ENCODE measurements around the gene NHP2. TPM values are rescaled to one million over a fixed set of nuclear protein-coding genes. Genes with fewer than 3 reads are reported as not detected.

NHP2 gene
- total RNA-seq, 1 experiment from 2014 or later = 263 TPM

DNA sequence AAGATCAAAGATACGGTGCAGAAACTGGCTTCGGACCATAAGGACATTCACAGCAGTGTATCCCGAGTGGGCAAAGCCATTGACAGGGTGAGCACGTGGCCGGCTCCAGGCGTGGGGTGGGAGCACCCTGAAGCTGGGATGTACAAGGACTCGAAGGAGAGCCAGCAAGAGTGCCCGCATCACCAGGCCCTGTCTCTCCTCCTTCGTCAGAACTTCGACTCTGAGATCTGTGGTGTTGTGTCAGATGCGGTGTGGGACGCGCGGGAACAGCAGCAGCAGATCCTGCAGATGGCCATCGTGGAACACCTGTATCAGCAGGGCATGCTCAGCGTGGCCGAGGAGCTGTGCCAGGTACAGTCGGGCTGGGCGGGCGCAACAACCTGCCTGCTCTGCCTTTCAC, 11.0 kb downstream of the NHP2 start:
- Mint-ChIP-seq H3K27ac (0 out of 2 replicates have a peak overlapping the region, but pooled peaks have one; percentile 33), H3K4me3 (no peak overlapping the region), H3K27me3 (ENCODE audit: low read depth) (no peaks in the 10 kb centered on the region), H3K9me3 (no peaks in the 10 kb centered on the region), H3K4me1 (peaks cover 5% of the 10 kb centered on the region), H3K36me3 (peaks cover 75% of the 10 kb centered on the region)
- ATAC-seq (no peak), DNase-seq (ENCODE audit: low spot score) (no peak)
- TF ChIP-seq, protein P1, sequence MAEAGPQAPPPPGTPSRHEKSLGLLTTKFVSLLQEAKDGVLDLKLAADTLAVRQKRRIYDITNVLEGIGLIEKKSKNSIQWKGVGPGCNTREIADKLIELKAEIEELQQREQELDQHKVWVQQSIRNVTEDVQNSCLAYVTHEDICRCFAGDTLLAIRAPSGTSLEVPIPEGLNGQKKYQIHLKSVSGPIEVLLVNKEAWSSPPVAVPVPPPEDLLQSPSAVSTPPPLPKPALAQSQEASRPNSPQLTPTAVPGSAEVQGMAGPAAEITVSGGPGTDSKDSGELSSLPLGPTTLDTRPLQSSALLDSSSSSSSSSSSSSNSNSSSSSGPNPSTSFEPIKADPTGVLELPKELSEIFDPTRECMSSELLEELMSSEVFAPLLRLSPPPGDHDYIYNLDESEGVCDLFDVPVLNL (CRISPR knock-in tag; IDR thresholded peaks at IDR 0.05; ENCODE audit: borderline replicate concordance, low read depth) = no peak
- TF ChIP-seq FOXK1 (CRISPR knock-in tag; IDR thresholded peaks at IDR 0.05) (no peak), FOXJ3 (CRISPR knock-in tag; IDR thresholded peaks at IDR 0.05; ENCODE audit: borderline replicate concordance) (no peak)
- TF ChIP-seq, protein P2, sequence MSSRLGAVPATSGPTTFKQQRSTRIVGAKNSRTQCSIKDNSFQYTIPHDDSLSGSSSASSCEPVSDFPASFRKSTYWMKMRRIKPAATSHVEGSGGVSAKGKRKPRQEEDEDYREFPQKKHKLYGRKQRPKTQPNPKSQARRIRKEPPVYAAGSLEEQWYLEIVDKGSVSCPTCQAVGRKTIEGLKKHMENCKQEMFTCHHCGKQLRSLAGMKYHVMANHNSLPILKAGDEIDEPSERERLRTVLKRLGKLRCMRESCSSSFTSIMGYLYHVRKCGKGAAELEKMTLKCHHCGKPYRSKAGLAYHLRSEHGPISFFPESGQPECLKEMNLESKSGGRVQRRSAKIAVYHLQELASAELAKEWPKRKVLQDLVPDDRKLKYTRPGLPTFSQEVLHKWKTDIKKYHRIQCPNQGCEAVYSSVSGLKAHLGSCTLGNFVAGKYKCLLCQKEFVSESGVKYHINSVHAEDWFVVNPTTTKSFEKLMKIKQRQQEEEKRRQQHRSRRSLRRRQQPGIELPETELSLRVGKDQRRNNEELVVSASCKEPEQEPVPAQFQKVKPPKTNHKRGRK (CRISPR knock-in tag; IDR thresholded peaks at IDR 0.05; ENCODE audit: borderline replicate concordance) = no peak
- TF ChIP-seq, protein P3, sequence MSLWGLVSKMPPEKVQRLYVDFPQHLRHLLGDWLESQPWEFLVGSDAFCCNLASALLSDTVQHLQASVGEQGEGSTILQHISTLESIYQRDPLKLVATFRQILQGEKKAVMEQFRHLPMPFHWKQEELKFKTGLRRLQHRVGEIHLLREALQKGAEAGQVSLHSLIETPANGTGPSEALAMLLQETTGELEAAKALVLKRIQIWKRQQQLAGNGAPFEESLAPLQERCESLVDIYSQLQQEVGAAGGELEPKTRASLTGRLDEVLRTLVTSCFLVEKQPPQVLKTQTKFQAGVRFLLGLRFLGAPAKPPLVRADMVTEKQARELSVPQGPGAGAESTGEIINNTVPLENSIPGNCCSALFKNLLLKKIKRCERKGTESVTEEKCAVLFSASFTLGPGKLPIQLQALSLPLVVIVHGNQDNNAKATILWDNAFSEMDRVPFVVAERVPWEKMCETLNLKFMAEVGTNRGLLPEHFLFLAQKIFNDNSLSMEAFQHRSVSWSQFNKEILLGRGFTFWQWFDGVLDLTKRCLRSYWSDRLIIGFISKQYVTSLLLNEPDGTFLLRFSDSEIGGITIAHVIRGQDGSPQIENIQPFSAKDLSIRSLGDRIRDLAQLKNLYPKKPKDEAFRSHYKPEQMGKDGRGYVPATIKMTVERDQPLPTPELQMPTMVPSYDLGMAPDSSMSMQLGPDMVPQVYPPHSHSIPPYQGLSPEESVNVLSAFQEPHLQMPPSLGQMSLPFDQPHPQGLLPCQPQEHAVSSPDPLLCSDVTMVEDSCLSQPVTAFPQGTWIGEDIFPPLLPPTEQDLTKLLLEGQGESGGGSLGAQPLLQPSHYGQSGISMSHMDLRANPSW (CRISPR knock-in tag; conservative IDR thresholded peaks at IDR 0.05; ENCODE audit: low read depth) = no peak
- TF ChIP-seq, protein P4, sequence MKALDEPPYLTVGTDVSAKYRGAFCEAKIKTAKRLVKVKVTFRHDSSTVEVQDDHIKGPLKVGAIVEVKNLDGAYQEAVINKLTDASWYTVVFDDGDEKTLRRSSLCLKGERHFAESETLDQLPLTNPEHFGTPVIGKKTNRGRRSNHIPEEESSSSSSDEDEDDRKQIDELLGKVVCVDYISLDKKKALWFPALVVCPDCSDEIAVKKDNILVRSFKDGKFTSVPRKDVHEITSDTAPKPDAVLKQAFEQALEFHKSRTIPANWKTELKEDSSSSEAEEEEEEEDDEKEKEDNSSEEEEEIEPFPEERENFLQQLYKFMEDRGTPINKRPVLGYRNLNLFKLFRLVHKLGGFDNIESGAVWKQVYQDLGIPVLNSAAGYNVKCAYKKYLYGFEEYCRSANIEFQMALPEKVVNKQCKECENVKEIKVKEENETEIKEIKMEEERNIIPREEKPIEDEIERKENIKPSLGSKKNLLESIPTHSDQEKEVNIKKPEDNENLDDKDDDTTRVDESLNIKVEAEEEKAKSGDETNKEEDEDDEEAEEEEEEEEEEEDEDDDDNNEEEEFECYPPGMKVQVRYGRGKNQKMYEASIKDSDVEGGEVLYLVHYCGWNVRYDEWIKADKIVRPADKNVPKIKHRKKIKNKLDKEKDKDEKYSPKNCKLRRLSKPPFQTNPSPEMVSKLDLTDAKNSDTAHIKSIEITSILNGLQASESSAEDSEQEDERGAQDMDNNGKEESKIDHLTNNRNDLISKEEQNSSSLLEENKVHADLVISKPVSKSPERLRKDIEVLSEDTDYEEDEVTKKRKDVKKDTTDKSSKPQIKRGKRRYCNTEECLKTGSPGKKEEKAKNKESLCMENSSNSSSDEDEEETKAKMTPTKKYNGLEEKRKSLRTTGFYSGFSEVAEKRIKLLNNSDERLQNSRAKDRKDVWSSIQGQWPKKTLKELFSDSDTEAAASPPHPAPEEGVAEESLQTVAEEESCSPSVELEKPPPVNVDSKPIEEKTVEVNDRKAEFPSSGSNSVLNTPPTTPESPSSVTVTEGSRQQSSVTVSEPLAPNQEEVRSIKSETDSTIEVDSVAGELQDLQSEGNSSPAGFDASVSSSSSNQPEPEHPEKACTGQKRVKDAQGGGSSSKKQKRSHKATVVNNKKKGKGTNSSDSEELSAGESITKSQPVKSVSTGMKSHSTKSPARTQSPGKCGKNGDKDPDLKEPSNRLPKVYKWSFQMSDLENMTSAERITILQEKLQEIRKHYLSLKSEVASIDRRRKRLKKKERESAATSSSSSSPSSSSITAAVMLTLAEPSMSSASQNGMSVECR (CRISPR knock-in tag; IDR thresholded peaks at IDR 0.05; ENCODE audit: borderline replicate concordance) = no peak
- CTCF ChIA-PET = interaction anchor here (4.8 to 7.5 kb wide), 2 partner anchors 22 to 67 kb away, joined by 39 to 111 read pairs; no protein-coding TSS in a partner anchor
- POLR2A ChIA-PET = interaction anchor here (0.9 to 1.1 kb wide), 2 partner anchors 22 to 32 kb away, joined by 3 to 4 read pairs; no protein-coding TSS in a partner anchor

DNA sequence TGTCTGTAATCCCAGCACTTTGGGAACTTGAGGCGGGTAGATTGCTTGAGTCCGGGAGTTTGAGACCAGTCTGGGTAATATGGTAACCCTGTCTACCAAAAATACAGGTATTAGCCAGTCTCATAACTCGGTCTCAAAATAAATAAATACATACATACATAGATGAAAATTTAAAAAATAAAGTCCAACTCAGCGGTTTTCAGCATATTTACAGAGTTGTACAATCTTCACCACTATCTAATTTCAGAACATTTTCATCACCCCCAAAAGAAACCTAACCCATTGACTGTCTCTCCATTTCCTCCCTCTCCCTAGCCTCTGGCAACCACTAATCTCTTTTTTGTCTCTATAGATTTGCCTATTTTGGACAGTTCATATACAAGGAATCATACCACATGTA, 12.1 kb downstream of the NHP2 start:
- ATAC-seq (no peak), DNase-seq (ENCODE audit: low spot score) (no peak)
- H3K27ac Mint-ChIP-seq = peak overlapping the region; percentile 21; the same call in 1 of the 2 replicates
- ChIA-PET CTCF (interaction anchor here (1.3 to 7.5 kb wide), 2 partner anchors 21 to 66 kb away, joined by 4 to 111 read pairs; no protein-coding TSS in a partner anchor), POLR2A (no interaction called here)
- H3K4me1 Mint-ChIP-seq = peaks cover 5% of the 10 kb centered on the region
- H3K4me3 Mint-ChIP-seq = no peak overlapping the region
- no peaks in the 10 kb centered on the region for H3K27me3 Mint-ChIP-seq (ENCODE audit: low read depth)
- no peaks in the 10 kb centered on the region for H3K9me3 Mint-ChIP-seq
- peaks cover 67% of the 10 kb centered on the region for H3K36me3 Mint-ChIP-seq
- TF ChIP-seq ZNF138 (CRISPR knock-in tag; conservative IDR thresholded peaks at IDR 0.05) = no peak
- TF ChIP-seq TEAD1 (CRISPR knock-in tag; IDR thresholded peaks at IDR 0.05) = no peak
- no peak for TF ChIP-seq JUN (CRISPR knock-in tag; IDR thresholded peaks at IDR 0.05)
- TF ChIP-seq, protein P5, sequence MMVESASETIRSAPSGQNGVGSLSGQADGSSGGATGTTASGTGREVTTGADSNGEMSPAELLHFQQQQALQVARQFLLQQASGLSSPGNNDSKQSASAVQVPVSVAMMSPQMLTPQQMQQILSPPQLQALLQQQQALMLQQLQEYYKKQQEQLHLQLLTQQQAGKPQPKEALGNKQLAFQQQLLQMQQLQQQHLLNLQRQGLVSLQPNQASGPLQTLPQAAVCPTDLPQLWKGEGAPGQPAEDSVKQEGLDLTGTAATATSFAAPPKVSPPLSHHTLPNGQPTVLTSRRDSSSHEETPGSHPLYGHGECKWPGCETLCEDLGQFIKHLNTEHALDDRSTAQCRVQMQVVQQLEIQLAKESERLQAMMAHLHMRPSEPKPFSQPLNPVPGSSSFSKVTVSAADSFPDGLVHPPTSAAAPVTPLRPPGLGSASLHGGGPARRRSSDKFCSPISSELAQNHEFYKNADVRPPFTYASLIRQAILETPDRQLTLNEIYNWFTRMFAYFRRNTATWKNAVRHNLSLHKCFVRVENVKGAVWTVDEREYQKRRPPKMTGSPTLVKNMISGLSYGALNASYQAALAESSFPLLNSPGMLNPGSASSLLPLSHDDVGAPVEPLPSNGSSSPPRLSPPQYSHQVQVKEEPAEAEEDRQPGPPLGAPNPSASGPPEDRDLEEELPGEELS (CRISPR knock-in tag; IDR thresholded peaks at IDR 0.05) = no peak
- TF ChIP-seq, protein P6, sequence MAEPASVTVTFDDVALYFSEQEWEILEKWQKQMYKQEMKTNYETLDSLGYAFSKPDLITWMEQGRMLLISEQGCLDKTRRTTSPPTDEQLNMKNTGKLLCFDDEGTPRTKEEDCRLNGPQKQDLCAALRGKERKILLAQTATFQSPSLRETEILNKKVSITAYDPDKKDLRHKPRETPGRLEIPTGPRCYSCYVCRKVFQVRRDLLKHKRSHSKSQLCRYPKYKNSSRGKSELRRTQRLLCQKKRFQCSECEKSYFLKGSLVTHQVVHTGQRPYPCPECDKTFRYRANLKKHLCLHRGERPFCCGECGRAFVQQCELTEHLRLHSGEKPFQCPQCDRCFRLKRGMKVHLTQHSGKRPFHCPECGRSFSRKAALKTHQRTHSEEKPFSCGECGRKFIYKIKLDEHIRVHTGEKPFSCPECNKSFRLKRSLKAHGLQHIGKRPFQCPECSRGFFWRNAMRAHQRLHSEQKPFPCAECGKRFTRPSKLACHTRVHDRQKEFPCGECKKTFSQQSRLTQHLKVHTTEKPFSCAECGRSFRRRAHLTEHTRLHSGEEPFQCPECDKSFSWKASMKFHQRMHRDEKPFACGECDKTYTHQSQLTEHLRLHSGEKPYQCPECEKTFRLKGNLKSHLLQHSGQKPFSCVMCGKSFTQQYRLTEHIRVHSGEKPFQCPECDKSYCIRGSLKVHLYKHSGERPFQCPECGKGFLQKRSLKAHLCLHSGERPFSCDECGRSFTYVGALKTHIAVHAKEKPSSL (CRISPR knock-in tag; conservative IDR thresholded peaks at IDR 0.05) = no peak
- TF ChIP-seq NFYB (CRISPR knock-in tag; conservative IDR thresholded peaks at IDR 0.05; ENCODE audit: low read depth) = no peak
- TF ChIP-seq, protein P2 (CRISPR knock-in tag; IDR thresholded peaks at IDR 0.05; ENCODE audit: borderline replicate concordance) = no peak
- no peak for TF ChIP-seq FOXJ3 (CRISPR knock-in tag; IDR thresholded peaks at IDR 0.05; ENCODE audit: borderline replicate concordance)
- no peak for TF ChIP-seq SOX15 (CRISPR knock-in tag; IDR thresholded peaks at IDR 0.05)
- TF ChIP-seq CREB1 (CRISPR knock-in tag; IDR thresholded peaks at IDR 0.05) = no peak
- no peak for TF ChIP-seq GRHL2 (CRISPR knock-in tag; IDR thresholded peaks at IDR 0.05; ENCODE audit: insufficient replicate concordance, severe bottlenecking)
